HG02884 (cell line): ENCODE data around the gene NDUFAF8.

ENCODE experiments used
- ATAC-seq: cut with Tn5 transposase; IDR thresholded peaks from one replicate; pipeline ENCODE4 v1.9.1; 2021; ENCODE audit warnings: mild to moderate bottlenecking, moderate library complexity; ENCODE audit not compliant: unreplicated experiment

Gene NDUFAF8

DNA sequence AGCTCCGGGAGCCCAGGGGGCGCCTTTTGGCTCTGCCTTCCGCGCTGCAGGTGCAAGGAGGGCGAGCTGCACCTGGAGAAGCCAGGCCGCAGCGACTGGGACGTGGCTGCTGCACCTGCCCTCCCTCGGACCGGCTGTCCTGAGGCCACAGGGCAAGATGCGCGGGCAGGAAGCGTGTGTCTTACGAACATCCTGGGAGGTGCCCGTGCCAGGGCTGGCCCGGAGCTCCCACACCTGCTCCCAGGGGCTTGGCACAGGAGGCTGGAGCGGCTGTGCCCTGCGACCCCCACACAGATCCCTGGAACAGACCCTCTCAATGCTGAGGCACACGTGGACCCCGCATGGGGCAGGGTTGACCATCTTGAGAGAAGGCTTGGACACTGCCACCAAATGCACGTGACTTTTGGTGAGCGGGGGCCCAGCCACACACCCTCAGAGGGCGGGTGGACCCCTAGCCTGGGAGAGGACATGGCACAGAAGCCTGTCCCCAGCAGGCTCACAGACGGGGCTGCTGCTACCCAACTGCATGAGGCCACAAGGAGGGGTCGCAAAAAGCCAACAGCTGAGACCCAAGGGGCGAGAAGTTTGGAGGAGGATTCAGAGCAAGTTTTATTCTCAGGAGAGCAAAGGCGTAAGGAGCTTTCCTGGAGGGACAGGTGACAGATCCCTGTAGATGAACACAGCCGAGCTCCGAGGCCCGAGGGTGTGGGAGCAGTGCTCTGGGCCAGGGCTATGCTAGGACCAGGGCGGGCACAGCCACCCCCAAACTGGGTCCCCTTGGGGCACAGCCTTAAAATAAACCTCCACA is 11.4 kb downstream of the NDUFAF8 start:
- no peak for ATAC-seq

DNA sequence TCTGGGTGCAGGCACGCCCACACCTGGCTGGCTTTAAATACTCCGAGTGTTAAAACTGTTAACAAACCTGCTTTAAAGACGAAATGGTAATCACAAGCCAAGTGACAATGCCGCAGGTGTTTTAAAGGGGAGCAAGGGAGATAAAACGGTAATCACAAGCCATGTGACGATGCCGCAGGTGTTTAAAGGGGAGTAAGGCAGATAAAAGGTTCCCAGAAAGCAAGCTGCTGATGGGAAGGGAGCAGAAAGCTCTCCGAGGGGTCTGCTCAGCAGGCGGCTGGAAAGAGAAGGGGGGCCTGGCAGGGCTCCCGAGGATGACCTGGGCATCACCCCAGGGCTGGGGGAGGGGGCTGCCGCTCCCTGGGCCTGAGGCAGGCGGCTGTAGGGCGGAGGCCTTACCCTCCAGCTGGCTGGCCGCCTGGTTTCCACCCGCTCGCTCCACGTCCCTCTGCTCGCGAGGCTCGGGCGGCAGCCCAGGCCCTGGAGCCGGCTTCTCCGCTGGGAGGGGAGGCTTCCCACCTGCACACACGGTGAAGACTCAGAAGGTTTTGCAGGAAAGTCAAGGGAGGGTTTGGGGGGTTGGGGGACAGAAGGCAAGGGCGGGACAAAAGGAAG is 12.1 kb downstream of the NDUFAF8 start:
- ATAC-seq, result no peak

DNA sequence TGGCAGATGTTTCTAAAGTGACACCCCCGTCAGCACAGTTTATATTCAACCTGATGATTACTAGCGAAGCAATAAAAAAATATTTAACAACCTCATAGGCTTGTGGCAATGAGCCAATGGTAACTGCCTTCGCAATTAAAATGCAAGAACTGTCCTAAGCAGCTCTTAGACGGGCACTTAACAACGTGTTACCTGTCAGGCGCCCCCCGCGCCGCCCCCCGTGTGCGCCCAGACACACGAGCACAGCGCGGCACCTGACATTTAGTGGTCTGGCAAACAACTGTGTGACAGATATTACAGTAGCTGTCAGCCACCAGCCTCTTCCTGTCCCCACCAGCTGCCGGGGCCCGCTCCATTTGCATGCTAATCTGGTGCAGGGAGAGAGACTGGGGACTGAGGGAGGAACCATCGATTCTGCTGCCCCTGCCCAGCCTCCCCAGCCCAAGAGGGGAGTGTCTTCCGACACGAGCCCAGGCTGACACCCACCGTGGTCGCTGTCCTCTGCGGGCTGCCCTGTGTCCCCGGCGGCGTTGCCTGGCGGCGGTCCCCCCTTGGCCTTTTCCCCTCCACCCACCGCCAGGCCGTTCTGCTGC is 12.7 kb downstream of the NDUFAF8 start:
- no peak for ATAC-seq

DNA sequence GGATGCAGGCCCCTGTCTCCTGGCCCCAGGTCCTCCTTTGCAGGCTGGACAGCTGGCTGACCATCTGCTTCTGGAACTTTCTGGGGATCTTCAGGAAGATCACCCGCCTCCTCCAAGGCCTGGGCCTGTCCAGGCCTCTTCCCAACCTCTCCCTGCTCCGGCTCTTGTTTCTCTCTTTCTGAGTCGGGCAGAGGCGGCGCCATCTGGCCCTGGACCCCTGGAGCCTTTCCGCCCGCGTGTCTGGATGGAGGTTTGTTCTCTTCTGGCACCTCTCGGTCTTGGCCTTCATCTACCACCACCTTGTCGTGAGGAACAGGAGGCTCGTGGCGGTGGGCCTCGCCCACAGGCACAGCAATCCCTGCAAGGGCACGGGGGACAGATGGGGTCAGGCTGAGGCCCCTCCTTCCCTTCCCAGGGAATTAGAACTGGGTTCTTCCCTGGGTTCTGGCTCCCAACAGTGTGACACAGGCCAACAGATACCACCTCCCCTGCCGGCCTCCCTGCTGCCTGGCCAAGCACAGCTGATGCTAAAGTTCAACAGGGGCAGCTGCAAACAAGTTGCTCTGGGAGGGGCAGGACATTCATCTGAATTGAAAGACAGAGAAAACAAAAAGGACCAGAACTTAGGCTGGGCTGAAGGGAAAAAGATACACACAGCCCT is 13.3 kb downstream of the NDUFAF8 start:
- no peak for ATAC-seq

DNA sequence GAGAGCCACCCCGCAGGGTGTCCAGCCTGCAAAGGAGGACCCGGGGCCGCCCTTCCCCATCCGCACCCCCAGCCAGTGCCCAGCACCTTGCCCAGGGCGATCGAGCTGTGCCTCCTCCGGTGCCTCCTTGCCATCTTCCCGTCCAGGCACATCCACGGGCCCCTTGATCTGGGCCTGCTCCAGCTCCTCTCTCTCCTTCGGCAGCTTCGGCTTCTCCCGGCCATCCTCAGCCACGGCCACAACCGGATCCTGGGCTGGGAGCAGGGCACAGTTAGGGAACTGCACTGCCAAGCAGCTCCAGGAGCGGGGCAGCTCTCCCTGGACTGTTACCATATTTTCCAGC is 13.8 kb downstream of the NDUFAF8 start:
- ATAC-seq, result no peak

DNA sequence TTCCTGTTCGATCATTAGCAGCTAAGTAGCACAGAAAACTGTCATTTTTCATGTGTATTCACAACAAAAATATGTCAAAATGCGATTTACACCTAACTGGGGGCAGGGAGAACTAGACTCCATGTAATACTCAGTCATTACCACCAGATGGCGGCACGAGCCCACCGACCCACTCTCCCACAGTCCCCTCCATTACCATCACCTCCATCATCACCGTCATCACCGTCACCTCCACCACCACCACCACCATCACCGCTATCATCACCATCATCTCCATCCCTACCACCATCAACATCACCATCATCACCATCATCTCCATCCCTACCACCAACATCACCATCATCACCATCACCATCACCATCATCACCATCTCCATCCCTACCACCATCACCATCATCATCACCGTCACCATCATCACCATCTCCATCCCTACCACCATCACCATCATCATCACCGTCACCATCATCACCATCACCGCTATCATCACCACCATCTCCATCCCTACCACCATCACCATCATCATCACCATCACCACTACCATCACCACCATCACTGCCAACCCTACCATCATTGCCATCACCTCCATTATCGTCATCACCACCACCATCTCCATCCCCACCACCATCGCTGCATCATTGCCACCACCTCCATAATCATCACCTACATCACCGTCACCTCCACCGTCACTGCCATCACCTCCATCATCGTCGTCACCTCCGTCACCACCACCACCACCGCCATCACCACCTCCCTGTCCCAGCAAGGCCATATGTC is 14.4 kb downstream of the NDUFAF8 start:
- no peak for ATAC-seq

DNA sequence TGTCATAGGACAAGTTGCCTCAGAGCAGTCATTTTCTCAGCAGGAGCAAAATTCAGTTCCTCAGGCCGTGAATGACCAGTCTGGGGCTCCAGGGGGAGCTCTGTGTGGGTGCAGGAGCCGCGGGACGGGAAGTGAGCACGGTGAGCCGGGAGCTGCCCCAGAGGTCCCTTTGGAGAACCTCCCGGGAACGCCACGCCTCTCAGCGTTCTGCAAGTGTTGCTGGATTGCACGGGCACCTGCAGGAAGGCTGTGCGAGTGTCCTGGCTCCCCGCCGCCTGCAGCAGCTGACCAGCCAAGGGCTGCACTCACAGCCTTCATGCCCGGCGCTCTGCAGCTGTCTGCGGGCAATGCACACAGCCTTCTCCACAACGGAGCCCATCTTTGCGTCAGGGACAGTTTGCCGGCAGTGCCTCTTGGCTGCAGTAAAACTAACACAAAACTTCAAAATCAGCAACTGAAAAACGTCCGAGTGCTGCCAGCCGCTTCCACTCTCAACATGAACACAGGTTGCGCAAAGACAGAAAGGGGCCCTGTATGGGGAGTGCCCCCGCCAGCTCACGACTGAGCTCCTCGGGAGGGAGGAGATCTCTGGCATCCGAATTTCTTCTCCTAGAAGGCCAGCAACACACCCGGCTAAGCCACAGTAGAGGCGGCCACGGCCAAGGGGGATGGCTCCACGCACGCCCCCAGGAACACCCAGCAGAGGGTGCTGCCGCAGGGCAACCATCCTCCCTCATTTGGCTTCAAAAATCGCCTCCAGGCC is 16.0 kb downstream of the NDUFAF8 start:
- no peak for ATAC-seq

DNA sequence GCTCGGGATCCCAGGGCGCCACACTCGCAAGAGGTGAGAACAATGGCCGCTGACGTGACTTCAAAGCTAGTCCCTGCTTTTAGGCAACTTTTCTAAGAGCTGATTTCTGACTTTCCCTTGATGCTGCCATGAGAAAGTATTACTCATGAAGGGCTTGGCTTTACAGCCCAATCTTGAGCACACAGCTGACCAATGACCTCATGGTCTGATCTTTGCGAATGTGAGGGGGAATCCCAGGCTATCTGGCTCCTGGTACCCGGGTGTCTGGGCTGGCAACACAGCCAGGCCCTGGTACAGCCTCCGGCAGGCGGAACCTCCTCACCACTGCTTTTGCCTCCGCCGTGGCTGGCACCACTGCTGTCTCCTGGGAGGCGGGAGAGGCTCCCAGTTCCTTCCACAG is 17.5 kb downstream of the NDUFAF8 start:
- no peak for ATAC-seq

DNA sequence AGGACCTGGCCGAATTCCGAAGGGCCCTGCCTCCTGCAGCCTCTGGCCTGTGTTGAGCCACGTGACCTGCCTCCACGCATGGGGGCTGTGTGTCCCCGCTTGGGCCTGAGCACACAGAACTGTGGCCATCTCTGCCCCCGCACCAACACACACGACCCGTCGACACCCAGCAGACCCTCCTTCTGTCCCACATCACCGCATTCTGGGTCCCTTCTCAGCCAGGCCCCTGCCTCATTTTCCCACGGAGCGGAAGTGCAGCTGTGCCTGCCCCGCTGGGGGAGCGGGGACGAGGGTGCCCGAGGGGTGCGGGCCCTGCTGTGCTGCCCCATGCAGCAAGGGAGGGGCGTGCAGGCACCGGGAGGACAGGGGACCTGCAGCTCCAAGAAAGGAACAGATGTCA is 18.4 kb downstream of the NDUFAF8 start:
- ATAC-seq, result no peak

DNA sequence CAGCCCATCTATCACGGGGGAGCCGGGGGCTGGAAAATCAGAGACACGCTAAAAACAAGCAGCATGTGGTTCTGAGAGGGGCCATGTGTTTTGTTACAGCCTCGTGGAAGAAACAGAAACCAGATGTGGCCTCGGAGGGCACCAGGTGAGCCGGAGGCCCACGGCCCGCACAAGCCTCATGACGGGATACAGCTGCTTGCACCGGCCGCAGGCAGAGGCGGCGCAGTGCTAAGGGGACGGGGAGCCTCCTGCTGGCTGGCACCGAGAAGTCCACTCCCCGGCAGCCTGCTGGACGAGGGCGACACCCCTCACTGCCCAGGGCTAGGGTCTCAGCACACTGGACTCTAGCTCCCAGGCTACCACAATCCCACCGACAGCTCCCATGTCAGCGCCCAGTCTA is 19.2 kb downstream of the NDUFAF8 start:
- ATAC-seq, result no peak

DNA sequence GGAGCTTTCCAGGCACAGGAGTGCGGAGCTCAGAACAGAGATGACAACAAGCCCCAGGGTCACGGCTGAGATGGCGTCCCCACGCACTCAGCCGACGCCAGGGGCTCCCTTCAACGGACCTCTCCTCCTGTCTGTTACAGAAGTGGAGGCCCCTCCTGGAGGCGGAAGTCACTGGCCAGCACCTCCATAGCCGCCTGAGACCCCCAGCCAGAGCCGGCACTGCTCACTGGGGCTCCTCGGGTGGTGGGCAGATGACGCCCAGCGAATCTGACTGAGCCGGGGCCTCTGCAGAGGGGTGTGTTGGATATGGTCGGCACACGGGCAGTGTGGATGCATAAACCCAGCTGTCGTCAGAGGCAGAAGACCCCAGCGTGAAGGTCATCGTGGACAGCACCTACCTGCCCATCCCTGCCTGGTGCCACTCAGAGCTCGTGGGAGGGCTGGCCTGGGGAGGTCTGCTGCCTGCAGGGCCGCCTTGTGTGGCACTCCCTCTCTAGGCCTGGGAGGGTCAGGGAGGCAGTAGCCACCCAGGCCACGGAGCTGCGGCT is 20.0 kb downstream of the NDUFAF8 start:
- ATAC-seq, result no peak

DNA sequence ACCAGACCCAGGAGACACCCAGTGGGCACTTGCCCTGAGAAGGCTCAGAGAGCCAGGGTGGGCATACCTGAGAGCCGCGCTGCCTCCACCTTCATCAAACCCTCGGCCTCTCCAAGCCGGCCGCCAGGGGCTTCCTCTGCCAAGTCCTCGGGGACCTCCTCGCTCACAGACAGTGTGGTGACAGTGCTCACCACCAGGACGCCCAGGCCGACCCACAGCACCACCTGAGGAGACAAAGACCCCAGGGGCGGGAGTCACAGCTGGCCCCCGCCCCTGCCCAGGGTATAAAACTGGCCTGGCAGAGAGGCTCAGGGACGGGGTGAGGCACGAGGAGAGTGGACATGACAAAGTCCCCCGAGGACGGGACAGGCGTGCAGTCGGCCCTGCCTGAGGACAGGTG is 21.1 kb downstream of the NDUFAF8 start:
- no peak for ATAC-seq

DNA sequence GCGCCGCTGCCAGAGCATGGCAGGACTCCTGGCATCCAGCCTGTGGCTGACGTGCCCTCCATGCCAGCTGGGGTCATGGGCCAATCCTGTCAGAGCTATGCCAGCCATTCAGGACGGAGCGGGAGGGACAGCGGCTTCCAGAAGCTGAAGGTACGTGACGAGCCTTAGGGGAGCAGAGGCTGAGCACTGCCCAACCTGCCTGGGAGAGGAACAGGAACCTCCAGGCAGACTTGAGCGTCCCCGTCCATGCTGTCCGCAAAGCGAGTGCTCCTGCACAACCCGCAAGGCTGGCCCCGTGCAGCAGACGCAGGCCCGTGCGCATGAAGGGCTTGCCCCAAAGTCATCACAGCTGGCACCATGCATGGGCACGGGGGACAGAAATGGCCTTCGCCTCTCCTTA is 21.5 kb downstream of the NDUFAF8 start:
- ATAC-seq, result no peak

DNA sequence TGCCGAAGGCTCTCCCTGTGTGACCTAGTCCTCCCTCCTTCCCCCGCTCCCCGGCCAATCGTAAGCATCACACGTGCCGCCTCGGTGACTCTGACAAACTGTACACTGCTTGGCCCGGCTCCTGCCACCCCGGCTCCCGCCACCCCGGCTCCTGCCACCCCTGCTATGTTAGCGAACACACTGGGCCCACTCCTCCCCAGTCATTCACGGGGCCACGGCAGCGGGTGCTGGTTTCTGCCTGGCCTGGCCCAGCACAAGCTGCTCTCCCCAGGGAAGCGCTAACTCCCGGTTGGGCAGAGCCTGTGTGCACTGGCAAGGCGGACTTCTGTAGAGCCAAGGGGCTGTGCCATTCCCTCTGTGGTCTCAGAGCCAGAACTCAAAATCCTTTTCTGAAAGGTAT is 22.0 kb downstream of the NDUFAF8 start:
- ATAC-seq, result no peak

DNA sequence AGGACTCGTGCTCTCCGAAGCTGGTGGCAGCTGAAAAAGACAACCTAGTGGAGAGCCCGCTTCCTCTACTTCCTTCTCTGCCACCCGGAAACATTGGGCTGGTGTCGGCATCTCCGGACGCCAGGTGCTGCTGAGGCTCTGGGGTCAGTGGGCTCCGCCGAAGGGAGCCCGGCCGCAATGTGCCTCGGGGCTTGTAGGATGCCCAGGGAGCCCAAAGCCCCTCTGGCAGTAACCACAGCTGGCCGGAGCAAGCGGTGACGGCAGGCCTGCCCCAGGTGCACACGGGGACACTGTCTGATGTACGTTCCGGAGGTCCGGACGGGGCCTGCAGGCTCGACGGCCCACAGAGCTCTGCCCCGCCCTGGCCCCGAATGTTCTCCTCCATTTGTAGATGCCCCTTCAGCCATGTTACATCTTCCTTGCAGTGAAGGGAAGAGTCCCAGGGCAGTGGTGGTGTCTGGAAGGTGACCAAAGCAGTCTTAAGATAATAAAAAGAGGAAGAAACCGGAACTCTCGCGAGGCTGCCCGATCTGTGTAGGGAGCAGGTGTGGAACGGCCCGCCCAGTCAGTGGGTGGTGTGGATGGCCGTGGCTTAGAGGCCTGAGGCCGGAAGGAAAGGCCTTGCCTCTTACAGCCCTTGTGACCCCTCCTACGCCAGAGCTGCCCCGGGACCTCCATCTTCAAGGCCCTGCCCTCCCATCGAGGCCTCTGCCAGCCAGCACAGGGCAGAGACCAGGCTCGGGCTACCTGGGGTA is 22.6 kb downstream of the NDUFAF8 start:
- no peak for ATAC-seq

DNA sequence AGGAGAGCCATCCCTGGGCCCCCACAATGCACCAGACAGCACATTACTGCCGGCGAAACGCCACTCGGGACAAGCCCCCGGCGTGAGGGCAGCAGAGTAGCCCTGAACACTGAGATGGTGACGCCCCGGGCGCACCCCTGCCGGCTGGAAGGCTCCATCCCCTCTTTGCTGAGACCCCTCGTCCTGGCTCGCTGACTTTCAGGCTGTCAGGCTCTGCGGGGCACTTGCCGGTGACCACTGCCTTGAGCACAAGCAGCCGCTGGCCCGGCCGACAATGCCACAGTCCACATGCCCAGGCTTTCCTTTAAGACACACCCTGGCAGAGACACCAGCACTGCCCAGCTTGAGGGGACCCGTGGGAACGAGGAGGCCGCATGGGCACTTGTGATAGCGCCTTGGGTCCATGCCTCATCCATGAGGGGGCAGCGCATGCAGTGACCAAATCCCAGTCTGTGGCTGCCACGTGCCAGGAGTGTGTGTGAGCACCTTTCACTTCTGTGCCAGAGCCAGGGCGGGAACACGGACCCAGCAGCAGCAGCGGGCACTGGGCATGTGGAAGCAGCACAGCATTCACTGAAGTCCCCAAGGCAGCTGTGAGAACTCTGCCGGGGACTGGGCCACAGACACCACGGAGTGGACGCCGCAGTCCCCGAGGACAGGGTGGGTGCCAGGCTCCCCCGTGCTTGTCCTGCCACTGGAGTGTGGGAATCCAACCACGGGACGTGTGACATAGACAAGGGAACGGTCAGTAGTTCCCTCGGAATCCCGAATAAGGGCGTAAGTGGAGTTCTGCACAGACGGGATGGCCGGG is 24.5 kb downstream of the NDUFAF8 start:
- no peak for ATAC-seq

DNA sequence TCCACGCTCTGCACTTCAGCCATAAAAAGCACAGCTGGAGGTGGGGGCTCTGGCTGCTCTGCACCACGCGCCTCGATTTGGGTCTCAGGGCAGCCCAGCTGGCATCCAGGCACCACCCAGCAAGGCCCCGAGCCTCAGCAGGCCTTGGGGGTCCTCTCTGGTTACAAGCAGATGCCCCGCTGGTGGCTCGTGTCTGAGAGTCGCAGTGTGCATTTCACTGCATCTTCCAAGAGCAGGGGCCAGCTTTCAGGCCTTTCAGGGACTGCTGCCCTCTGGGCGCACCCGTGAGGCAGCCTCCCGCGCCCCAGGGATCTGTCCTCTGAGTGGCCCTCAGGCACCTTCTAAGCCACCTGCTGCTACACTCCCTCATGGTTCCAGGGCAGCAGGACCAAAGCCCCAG is 25.5 kb downstream of the NDUFAF8 start:
- ATAC-seq, result no peak

DNA sequence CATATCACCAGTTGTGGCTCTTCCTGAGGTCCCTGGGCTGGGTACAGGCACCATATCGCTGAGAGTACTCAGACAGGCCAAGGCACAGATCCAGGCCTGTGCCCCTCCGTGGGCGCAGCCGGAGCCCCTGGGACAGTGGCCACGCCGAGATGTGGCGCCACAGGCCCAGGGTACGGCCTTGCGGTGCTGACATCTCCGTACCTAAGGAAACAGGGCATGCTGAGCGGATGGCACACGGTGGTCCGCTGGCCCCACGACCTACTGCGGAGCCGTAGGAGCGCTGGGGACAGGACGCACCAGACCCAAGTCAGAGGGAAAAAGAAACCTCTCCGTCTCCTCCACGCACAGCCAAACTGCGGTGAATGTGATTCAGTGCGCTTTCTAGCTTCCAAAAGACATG is 26.5 kb downstream of the NDUFAF8 start:
- no peak for ATAC-seq
